Fibroblast of mammary gland (primary cell): ENCODE data around the gene THBS2.
A peak's percentile ranks its signal among the peaks of the same experiment; 100 is the strongest.

Experiments used
- DNase-seq: peaks from one replicate; pipeline ENCODE4 v3.0.0-alpha.2; 2010; ENCODE audit warnings: low read depth
- H3K4me3 ChIP-seq: 2 replicates; pipeline ENCODE4 v1.5.1; 2011; ENCODE audit warnings: low read depth, mild to moderate bottlenecking, low read length, moderate library complexity; ENCODE audit not compliant: control insufficient read depth
- TF ChIP-seq, protein P1 (sequence below): conservative IDR thresholded peaks from 2 replicates; pipeline ENCODE4 v1.5.1; 2011; ENCODE audit warnings: low read depth, low read length, inconsistent platforms; ENCODE audit not compliant: control insufficient read depth, insufficient read depth

The THBS2 gene

DNA sequence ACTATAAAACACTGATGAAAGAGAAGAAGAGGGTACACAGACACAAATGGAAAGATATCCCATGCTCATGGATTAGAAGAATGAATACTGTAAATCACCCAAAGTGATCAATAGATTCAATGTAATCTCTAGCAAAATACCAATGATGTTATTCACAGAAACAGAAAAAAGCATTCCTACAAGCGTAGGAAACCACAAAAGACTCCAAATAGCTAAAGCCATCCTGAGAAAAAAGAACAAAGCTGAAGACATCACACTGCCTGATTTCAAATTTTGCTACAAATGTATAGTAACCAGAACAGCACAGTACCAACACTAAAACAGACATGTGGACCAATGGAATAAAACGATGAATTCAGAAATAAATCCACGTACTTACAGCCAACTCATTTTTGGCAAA, 43.0 kb downstream of the THBS2 start:
- TF ChIP-seq, protein P1, sequence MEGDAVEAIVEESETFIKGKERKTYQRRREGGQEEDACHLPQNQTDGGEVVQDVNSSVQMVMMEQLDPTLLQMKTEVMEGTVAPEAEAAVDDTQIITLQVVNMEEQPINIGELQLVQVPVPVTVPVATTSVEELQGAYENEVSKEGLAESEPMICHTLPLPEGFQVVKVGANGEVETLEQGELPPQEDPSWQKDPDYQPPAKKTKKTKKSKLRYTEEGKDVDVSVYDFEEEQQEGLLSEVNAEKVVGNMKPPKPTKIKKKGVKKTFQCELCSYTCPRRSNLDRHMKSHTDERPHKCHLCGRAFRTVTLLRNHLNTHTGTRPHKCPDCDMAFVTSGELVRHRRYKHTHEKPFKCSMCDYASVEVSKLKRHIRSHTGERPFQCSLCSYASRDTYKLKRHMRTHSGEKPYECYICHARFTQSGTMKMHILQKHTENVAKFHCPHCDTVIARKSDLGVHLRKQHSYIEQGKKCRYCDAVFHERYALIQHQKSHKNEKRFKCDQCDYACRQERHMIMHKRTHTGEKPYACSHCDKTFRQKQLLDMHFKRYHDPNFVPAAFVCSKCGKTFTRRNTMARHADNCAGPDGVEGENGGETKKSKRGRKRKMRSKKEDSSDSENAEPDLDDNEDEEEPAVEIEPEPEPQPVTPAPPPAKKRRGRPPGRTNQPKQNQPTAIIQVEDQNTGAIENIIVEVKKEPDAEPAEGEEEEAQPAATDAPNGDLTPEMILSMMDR = no peak
- no peak for DNase-seq
- no peak overlapping the region for H3K4me3 ChIP-seq

DNA sequence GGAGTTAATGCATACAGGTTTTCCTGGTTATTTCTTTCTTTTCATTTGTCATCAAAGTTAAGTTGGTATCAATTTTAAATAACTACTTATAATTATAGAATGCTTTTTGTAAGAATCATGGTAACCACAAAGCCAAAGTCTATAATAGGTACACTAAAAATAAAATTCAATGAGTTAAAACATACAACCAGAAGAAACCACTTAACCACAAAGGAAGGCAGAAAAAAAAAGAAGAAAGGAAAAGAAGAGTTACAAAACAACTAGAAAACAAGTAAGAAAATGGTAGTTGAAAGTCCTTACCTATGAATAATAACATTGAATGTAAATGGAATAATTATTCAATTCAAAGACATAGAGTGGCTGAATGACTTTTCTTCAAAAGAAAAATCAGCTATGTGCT, 45.6 kb downstream of the THBS2 start:
- H3K4me3 ChIP-seq = no peak overlapping the region
- TF ChIP-seq, protein P1 = no peak
- DNase-seq = peak; percentile 28

DNA sequence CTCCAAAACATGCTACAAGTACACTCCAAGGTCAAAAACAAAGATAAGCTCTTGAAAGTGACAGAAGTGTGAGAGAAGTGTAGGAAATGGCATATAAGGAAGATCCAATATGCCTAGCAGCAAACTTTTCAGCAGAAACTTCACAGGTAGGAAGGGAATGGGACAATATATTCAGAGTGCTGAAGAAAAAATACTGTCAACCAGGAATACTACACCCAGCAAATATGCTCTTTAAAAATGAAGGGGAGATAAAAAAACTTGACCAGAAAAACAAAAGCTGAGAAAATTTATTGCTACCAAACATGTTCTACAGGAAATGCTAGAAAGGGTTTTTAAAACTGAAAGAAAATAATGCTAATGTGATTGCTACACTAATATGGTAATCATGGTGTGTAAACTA, 46.2 kb downstream of the THBS2 start:
- no peak for DNase-seq
- TF ChIP-seq, protein P1 = no peak
- no peak overlapping the region for H3K4me3 ChIP-seq

- peak; percentile 97 for DNase-seq
- no peak overlapping the region for H3K4me3 ChIP-seq
- TF ChIP-seq, protein P1 = no peak
Observed at GRCh38 chr6:169205176-169206160, 48.2 kb downstream of the THBS2 start.

- H3K4me3 ChIP-seq = no peak overlapping the region
- no peak for DNase-seq
- TF ChIP-seq, protein P1 = no peak
Observed at GRCh38 chr6:169204167-169204566, 49.5 kb downstream of the THBS2 start.

DNA sequence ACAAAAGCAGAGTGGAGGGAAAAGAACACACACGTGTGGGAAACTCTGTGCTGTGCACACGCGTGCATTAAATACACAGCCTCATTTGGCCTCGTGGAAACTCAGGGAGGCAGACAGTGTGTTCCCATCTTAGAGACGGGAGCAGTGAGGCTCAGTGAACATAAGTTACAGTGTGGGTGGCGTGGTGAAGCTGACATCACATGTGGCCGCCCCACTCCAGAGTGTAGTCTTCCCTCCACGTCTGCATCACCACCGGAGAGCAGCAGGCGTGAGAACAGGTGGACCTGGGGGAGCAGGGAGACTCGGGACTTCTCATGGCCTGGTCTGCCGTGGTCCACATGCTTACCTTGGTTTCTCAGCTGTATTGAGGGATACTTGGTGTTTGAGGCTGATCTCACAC, 51.7 kb downstream of the THBS2 start:
- TF ChIP-seq, protein P1 = no peak
- H3K4me3 ChIP-seq = no peak overlapping the region
- no peak for DNase-seq
